Stimulated activated CD8-positive, alpha-beta memory T cell treated with anti-CD3 and anti-CD28 coated beads, Interleukin-12 subunit alpha, Interleukin-12 subunit beta, amount 100 ng/mL, for 1 hour (primary cell): ENCODE measurements around the gene ABHD12.

Experiments used
- DNase-seq: peaks from one replicate; pipeline ENCODE4 v3.0.0-alpha.2; 2020; ENCODE audit warnings: low read depth

The ABHD12 gene

GRCh38 chr20:25306991-25307903, 83.4 kb downstream of the ABHD12 start:
- DNase-seq, result no peak

- no peak for DNase-seq
These were observed 86.5 kb downstream of the ABHD12 start for GRCh38 chr20:25304025-25304549.

- DNase-seq, result no peak
These were observed 87.2 kb downstream of the ABHD12 start for GRCh38 chr20:25303292-25304024.

- DNase-seq, result no peak
These were observed 88.0 kb downstream of the ABHD12 start for GRCh38 chr20:25302596-25302995.

GRCh38 chr20:25301357-25301920, 89.2 kb downstream of the ABHD12 start:
- DNase-seq, result no peak

- DNase-seq, result no peak
These were observed 90.0 kb downstream of the ABHD12 start for GRCh38 chr20:25300496-25301170.

- no peak for DNase-seq
These were observed 90.8 kb downstream of the ABHD12 start for GRCh38 chr20:25299806-25300205.

GRCh38 chr20:25297141-25297905, 93.3 kb downstream of the ABHD12 start:
- DNase-seq, result no peak

GRCh38 chr20:25296094-25297093, 94.2 kb downstream of the ABHD12 start:
- peak; percentile 6 for DNase-seq

- no peak for DNase-seq
These were observed 95.1 kb downstream of the ABHD12 start for GRCh38 chr20:25295386-25296093.

GRCh38 chr20:25294459-25295385, 95.9 kb downstream of the ABHD12 start:
- peak; percentile 26 for DNase-seq

GRCh38 chr20:25293910-25294458, 96.7 kb downstream of the ABHD12 start:
- no peak for DNase-seq

GRCh38 chr20:25293507-25293906, 97.1 kb downstream of the ABHD12 start:
- DNase-seq, result no peak

- DNase-seq, result no peak
These were observed 98.3 kb downstream of the ABHD12 start for GRCh38 chr20:25292176-25292891.

GRCh38 chr20:25291432-25292133, 99.1 kb downstream of the ABHD12 start:
- no peak for DNase-seq

- DNase-seq, result no peak
These were observed 99.8 kb downstream of the ABHD12 start for GRCh38 chr20:25290646-25291431.
